ENCODE measurements around the gene KRTAP17-1. TPM values are rescaled to one million over a fixed set of nuclear protein-coding genes. Genes with fewer than 3 reads are reported as not detected.

The KRTAP17-1 gene
- total RNA-seq, 1 experiment from 2014 or later: not detected

DNA sequence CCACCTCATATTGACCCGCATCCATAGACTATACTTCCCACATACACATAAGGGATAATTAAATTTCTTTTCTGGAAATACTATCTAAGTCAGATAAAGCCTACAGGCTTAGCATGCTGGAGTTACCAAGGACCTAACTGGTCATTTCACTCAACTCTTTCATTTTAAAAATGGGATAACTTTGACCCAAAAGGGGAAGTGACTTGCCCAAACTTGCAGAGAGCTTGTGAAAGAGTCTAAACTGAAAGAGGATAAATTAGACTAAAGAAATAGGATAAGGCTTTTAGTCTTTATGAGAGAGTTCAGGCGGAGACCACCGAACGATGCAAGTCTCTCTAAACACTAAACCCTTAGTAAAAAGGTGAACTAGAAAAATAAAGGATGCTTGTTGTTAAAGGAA is 39.0 kb upstream of the KRTAP17-1 start:
- TF ChIP-seq POLR2AphosphoS5 (IDR thresholded peaks at IDR 0.05; ENCODE audit: low read depth, low read length) (no peak), SIN3A (IDR thresholded peaks at IDR 0.05; ENCODE audit: borderline replicate concordance, insufficient read depth, low read depth, low read length) (no peak), TCF7L2 (IDR thresholded peaks at IDR 0.05; ENCODE audit: low read depth, low read length) (no peak)
- TF ChIP-seq, protein P1, sequence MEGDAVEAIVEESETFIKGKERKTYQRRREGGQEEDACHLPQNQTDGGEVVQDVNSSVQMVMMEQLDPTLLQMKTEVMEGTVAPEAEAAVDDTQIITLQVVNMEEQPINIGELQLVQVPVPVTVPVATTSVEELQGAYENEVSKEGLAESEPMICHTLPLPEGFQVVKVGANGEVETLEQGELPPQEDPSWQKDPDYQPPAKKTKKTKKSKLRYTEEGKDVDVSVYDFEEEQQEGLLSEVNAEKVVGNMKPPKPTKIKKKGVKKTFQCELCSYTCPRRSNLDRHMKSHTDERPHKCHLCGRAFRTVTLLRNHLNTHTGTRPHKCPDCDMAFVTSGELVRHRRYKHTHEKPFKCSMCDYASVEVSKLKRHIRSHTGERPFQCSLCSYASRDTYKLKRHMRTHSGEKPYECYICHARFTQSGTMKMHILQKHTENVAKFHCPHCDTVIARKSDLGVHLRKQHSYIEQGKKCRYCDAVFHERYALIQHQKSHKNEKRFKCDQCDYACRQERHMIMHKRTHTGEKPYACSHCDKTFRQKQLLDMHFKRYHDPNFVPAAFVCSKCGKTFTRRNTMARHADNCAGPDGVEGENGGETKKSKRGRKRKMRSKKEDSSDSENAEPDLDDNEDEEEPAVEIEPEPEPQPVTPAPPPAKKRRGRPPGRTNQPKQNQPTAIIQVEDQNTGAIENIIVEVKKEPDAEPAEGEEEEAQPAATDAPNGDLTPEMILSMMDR (IDR thresholded peaks at IDR 0.05): no peak
- TF ChIP-seq, protein P2, sequence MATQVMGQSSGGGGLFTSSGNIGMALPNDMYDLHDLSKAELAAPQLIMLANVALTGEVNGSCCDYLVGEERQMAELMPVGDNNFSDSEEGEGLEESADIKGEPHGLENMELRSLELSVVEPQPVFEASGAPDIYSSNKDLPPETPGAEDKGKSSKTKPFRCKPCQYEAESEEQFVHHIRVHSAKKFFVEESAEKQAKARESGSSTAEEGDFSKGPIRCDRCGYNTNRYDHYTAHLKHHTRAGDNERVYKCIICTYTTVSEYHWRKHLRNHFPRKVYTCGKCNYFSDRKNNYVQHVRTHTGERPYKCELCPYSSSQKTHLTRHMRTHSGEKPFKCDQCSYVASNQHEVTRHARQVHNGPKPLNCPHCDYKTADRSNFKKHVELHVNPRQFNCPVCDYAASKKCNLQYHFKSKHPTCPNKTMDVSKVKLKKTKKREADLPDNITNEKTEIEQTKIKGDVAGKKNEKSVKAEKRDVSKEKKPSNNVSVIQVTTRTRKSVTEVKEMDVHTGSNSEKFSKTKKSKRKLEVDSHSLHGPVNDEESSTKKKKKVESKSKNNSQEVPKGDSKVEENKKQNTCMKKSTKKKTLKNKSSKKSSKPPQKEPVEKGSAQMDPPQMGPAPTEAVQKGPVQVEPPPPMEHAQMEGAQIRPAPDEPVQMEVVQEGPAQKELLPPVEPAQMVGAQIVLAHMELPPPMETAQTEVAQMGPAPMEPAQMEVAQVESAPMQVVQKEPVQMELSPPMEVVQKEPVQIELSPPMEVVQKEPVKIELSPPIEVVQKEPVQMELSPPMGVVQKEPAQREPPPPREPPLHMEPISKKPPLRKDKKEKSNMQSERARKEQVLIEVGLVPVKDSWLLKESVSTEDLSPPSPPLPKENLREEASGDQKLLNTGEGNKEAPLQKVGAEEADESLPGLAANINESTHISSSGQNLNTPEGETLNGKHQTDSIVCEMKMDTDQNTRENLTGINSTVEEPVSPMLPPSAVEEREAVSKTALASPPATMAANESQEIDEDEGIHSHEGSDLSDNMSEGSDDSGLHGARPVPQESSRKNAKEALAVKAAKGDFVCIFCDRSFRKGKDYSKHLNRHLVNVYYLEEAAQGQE (IDR thresholded peaks at IDR 0.05; ENCODE audit: insufficient read depth in 1 of 2, low read depth in 2 of 2, low read length in 1 of 2): no peak
- no peak overlapping the region for H3K4me3 ChIP-seq (ENCODE audit: low read depth in 2 of 2, low read length in 2 of 2)
- no peaks in the 10 kb centered on the region for H3K9me3 ChIP-seq (ENCODE audit: control insufficient read depth, insufficient read depth, low read depth, low read length)
- ChIA-PET POLR2A (no interaction called here), CTCF (no interaction called here)
- ATAC-seq: no peak
- H3K4me1 ChIP-seq (ENCODE audit: control insufficient read depth, insufficient read depth, low read length): no peaks in the 10 kb centered on the region
- DNase-seq (ENCODE audit: low read depth, low spot score): no peak
- intact Hi-C loops (cut with micrococcal nuclease; ENCODE audit: unreplicated experiment): no loop called here
- H3K36me3 ChIP-seq (ENCODE audit: control insufficient read depth, insufficient read depth, low read length): no peaks in the 10 kb centered on the region
- no peak overlapping the region for H3K27ac ChIP-seq (ENCODE audit: low read length)
- in situ Hi-C loops (cut with HindIII; ENCODE audit: low pct_unique_long_range_greater_than_20kb, low sequenced_read_pairs): no loop called here
- H3K27me3 ChIP-seq (ENCODE audit: control insufficient read depth, insufficient read depth, low read length): no peaks in the 10 kb centered on the region; the same call in 1 of the 2 replicates
- no TSS peak for BruUV-seq (replicated peaks)

DNA sequence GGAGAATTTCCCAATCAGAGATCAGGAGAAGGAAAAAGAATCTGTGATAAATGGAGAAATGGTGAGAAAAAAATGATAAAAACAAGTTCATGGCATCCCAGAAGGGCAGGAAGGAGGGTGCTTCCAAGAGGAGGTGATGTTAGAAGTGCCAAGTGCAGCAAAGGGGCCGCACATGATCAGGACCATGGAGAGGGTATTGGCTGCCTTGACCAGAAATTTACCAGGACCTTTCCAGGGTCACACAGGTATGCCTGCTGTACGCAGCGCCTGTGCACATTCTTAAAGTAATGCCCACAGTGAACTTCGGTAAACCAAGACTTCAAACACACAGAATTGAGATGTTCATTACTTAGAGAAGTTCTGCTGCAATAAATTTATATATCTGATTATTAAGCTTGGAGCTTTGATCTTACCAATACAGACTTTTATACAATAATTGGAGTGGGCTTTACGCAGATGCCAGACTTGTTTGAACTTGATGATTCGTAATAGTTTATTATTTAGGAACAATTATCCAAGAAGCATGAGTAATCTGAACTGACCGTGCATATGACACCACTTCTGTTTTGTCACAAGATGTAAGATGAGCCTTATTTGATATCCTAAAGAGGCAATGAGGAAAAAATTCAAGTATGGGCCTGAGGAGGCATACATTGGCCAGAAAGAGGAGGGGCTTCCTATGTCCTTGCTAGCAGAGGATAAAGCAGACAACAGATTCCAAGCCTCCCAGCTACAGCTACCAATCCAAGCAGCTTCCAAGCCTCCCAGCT is 37.3 kb upstream of the KRTAP17-1 start:
- Histone ChIP-seq H3K27me3 (ENCODE audit: control insufficient read depth, insufficient read depth, low read length) (no peaks in the 10 kb centered on the region; the same call in 1 of the 2 replicates), H3K4me1 (ENCODE audit: control insufficient read depth, insufficient read depth, low read length) (no peaks in the 10 kb centered on the region), H3K36me3 (ENCODE audit: control insufficient read depth, insufficient read depth, low read length) (no peaks in the 10 kb centered on the region), H3K27ac (ENCODE audit: low read length) (no peak overlapping the region), H3K9me3 (ENCODE audit: control insufficient read depth, insufficient read depth, low read depth, low read length) (no peaks in the 10 kb centered on the region), H3K4me3 (ENCODE audit: low read depth in 2 of 2, low read length in 2 of 2) (no peak overlapping the region)
- in situ Hi-C loops (cut with HindIII; ENCODE audit: low pct_unique_long_range_greater_than_20kb, low sequenced_read_pairs) (no loop called here), intact Hi-C loops (cut with micrococcal nuclease; ENCODE audit: unreplicated experiment) (no loop called here)
- no peak for ATAC-seq
- ChIA-PET POLR2A (no interaction called here), CTCF (no interaction called here)
- TF ChIP-seq, protein P2 (IDR thresholded peaks at IDR 0.05; ENCODE audit: insufficient read depth in 1 of 2, low read depth in 2 of 2, low read length in 1 of 2): peak; percentile 82 to 85
- TF ChIP-seq SIN3A (IDR thresholded peaks at IDR 0.05; ENCODE audit: borderline replicate concordance, insufficient read depth, low read depth, low read length): no peak
- no TSS peak for BruUV-seq (replicated peaks)
- no peak for DNase-seq (ENCODE audit: low read depth, low spot score)

Measured in Panc1 (cell line).